GM18519 (cell line): Measurements from ENCODE around the gene OR2V1.
"Not testable (repeated sequence)": the region's sequence is repeated elsewhere in the genome, so short reads cannot be mapped to it uniquely, and the experiment has no call there.

Source experiments
- ATAC-seq: cut with Tn5 transposase; IDR thresholded peaks from one replicate; pipeline ENCODE4 v1.9.1; 2021; ENCODE audit warnings: mild to moderate bottlenecking, moderate library complexity; ENCODE audit not compliant: unreplicated experiment, low FRiP score

The OR2V1 gene

GRCh38 chr5:181131514-181131913 lies 545 bp upstream of the OR2V1 start:
- no peak for ATAC-seq

DNA sequence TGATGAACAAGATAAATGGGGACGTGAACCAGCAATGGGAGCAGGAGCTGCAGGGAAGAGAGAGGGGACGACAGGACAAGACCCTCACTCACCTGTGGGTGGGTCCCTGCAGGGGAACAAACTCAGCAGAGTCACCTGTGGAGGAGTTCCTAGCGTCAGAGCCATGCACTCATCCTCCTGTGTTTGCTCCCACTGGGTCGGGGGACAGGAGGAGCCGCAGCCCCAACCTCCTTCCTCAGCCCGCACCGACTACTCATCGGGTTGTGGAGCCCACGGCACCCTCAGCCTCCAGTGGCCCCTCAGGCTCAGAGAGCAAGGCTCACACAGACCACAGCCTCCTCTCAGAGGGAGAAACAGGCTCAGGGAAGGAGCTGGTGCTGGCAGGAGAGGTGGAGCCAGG lies 888 bp downstream of the OR2V1 start:
- ATAC-seq: not testable (repeated sequence)

DNA sequence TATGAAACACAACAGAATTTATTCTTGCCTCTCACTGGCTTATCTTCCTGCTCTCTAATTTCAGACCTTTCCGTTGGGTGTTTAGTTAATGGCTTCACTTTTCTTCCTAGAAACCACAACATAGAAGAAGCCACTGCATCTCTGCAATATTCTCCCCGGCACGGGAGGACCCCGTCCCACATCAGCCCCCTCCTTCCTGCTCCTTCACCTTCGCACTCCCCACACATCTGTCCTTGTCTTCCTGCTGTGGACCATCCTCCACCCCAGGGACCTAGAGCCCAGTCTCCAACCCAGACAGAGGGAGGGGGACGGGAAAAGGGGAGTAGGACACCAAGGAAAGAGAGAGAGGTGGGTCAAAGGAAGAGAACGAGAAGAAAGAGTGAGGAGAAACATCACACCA lies 1.4 kb downstream of the OR2V1 start:
- no peak for ATAC-seq

- no peak for ATAC-seq
Observed at GRCh38 chr5:181127907-181128626, 2.9 kb downstream of the OR2V1 start.

GRCh38 chr5:181127456-181127855 lies 3.5 kb downstream of the OR2V1 start:
- no peak for ATAC-seq

DNA sequence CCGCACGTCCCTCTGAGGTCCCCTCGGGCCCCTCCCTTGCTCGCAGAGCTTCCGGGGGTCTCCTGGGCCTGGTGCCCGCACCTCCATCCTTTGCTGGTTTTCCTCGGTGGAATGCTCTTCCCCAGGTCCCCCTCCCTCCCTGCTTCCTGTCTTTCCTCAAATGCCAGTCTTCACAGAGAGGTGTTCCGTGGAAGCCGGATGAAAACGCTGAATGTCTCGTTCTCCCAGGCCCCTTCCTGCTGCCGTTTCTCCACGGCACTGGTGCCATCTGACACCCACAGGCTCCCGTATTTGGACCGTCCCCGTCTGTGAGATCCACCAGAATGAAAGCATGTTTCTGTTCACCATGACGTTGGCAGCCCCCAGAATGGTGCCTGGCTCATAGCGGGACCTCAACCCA lies 4.1 kb downstream of the OR2V1 start:
- ATAC-seq: no peak

DNA sequence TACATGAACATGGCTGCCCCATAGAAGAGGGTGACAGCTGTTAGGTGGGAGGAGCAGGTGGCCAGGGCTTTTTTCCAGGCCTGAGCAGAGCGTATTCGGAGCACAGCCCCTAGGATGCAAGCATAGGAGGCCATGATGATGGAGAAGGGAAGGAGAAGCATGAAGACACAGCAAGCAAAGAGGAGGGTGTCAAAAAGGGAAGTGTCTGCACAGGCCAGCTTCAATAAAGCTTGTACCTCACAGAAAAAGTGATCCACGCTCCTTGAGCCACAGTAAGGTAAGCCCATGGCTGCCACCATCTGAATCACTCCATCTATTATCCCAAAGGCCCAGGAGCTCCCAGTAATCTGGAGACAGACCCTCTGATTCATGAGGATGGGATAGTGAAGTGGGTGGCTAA lies 6.4 kb downstream of the OR2V1 start:
- no peak for ATAC-seq

- ATAC-seq: no peak
Observed at GRCh38 chr5:181121675-181122561, 9.1 kb downstream of the OR2V1 start.

- no peak for ATAC-seq
Observed at GRCh38 chr5:181120761-181121160, 10.2 kb downstream of the OR2V1 start.

GRCh38 chr5:181120306-181120705 lies 10.7 kb downstream of the OR2V1 start:
- no peak for ATAC-seq

DNA sequence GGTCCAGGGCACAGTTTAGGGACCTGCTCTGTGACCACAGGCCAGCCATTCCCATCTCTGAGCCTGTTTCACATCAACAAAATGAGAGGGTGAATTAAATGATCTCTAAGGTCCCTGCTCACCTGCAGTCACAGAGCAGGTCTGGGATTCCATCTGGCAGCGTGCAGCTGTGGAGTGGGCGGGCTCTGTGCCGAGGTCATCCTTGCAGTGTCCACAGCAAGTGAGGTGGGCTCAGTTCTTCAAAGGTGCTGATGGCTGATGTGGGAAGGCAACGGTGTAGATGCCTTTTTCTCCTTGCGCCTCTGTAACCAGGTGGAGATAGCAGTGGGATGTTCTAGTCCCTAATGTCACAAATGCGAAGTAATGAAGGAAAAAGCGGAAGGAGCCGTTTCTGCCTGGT lies 11.9 kb downstream of the OR2V1 start:
- ATAC-seq: no peak

DNA sequence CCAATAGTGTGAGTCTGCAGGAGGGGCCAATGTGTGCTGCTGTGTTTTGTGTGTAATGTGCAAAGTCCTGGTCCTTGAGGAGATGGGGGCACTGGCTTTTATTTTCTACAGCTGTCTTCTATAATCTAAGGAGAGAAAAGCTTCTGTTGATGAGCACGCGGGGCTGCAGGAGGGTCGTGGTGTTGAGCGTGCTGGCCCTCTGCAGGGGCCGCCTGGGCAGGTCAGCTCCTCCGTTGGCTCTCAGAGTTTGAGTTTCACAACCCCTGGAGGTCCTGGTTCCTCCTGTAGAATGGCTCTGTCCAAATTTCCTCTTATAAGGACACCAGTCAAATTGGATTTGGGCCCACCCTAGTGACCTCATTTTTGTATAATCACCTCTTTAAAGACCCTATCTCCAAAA lies 12.6 kb downstream of the OR2V1 start:
- ATAC-seq: no peak

GRCh38 chr5:181114844-181115778 lies 15.9 kb downstream of the OR2V1 start:
- no peak for ATAC-seq

DNA sequence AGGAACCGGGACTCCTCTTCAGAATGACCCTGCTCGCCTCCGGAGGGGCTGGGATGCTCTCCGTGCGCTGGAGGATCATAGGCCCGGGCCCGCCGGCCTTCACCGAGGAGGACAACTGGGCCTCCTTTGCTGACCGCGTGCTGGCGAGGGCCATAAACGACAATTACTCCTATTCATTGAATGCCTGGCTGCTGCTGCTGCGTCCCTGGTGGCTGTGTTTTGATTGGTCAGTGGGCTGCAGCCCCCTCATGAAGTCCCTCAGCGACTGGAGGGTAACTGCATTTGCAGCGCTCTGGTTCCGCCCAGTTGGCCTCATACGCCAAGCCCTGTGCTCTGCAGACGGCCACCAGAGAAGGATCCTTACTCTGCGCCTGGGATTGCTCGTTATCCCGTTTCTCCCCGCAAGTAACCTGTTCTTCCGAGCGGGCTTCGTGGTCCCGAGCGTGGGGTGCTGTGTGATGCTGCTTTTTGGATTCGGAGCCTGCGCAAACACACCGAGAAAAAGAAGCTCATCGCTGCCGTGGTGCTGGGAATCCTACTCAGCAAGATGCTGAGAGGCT lies 16.6 kb downstream of the OR2V1 start:
- ATAC-seq: no peak

- ATAC-seq: not testable (repeated sequence)
Observed at GRCh38 chr5:181113572-181113971, 17.4 kb downstream of the OR2V1 start.

DNA sequence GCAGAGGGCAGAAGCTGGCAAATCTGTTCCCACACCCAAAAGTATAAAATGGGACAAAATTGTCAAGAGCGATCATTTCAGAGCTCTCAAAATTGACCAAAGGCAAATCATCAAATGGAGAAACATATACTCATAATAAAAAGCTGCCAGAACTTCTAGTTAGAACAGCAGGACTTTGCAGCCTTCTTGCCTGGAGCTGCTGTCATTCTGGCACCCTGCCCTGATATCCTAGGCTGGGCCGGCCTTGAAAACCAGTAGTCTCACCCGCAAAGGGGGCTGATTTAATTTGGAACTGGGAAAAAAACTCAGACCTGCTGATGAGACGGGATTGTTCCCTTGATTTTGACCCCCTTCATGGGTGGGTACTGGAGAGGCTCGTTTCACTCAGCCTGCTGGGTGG lies 18.5 kb downstream of the OR2V1 start:
- ATAC-seq: no peak

DNA sequence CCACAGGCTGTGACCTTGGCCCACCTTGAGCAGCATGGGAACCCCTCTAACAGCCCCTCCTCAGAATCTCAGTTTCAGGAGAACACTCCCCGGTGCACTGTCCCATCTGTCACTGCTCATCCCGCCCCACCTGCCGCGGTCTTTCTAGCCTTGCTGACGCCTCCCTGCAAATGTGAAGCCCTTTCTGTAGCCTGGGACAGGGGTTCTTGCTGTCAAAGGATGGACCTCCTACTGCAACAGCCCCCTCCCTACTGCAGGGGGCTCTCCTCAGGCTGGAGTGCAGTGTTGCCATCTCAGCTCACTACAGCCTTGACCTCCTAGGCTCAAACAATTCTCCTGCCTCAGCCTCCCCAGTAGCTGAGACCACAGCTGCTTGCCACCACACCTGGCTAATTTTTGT lies 20.0 kb downstream of the OR2V1 start:
- no peak for ATAC-seq

- ATAC-seq: no peak
Observed at GRCh38 chr5:181109489-181110013, 21.4 kb downstream of the OR2V1 start.

GRCh38 chr5:181108578-181109165 lies 22.3 kb downstream of the OR2V1 start:
- ATAC-seq: no peak

GRCh38 chr5:181107699-181108098 lies 23.3 kb downstream of the OR2V1 start:
- no peak for ATAC-seq
